Lower leg skin (tissue), 3 donors: ENCODE measurements around the gene PAX7.

ENCODE experiments used
- CTCF ChIP-seq, 3 donors: fragments of 450-650 bp; IDR thresholded peaks; one replicate each; pipeline ENCODE4 v1.5.1; 2016; ENCODE audit warnings: antibody characterized with exemption in 3 of 3, mild to moderate bottlenecking in 3 of 3, moderate library complexity in 2 of 3
- POLR2A ChIP-seq, 2 donors: fragments of 450-650 bp; IDR thresholded peaks; one replicate each; pipeline ENCODE4 v1.6.1; 2016 to 2017; ENCODE audit warnings: antibody characterized with exemption in 2 of 2, mild to moderate bottlenecking in 1 of 2, moderate library complexity in 1 of 2

- TF ChIP-seq CTCF (IDR thresholded peaks at IDR 0.05) (no peak), POLR2A (IDR thresholded peaks at IDR 0.05) (no peak)
Measured at GRCh38 chr1:18776777-18777176, 146.1 kb downstream of the PAX7 start.
